ENCODE measurements around the gene TLE2. TPM values are rescaled to one million over a fixed set of nuclear protein-coding genes. Genes with fewer than 3 reads are reported as not detected.
A peak's percentile ranks its signal among the peaks of the same experiment; 100 is the strongest.

The TLE2 gene
- total RNA-seq, 4 donors from 2014 or later = 87.5 to 184 (median 122) TPM

DNA sequence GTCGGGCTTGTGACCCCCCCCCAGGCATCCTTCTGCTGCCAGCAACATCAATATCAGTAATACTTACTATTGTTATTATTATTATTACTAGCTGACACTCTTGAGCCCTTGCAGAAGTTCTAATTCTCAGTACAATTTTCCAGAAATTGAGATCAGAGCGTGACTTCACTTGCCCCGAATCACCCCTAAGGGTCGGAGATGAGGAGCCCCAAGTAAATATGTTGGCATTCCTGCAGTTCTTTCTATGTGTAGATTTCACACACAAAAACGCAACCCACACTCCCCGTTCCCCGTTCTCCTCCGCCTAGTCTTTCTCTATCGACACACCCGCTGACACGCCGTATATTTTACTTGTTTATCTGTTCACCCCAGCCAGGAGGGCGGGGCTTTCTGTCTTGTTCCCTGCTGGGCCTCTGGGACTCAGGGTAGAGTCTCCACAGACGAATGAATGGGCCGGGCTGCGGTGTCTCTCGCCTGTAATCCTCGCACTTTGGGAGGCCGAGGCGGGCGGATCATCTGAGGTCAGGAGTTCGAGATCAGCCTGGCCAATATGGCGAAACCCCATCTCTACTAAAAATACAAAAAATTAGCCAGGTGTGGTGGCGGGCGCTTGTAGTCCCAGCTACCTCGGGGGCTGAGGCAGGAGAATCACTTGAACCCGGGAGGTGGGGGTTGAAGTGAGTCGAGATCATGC lies 18.6 kb upstream of the TLE2 start:
- Histone ChIP-seq H3K36me3 (no peaks in the 10 kb centered on the region), H3K4me1 (peaks cover 0 to 36% (median 11%) of the 10 kb centered on the region in 4 donors), H3K4me3 (peak overlapping the region; percentile 32 to 56 (median 50)), H3K27me3 (no peaks in the 10 kb centered on the region), H3K9me3 (no peaks in the 10 kb centered on the region), H3K27ac (peak overlapping the region; percentile 82 to 96 (median 91))
- DNase-seq (ENCODE audit: low spot score in 2 of 2) = peak; percentile 93
- TF ChIP-seq POLR2A (IDR thresholded peaks at IDR 0.05) = peak in 1 of 2 donors; percentile 23
- TF ChIP-seq, protein P1, sequence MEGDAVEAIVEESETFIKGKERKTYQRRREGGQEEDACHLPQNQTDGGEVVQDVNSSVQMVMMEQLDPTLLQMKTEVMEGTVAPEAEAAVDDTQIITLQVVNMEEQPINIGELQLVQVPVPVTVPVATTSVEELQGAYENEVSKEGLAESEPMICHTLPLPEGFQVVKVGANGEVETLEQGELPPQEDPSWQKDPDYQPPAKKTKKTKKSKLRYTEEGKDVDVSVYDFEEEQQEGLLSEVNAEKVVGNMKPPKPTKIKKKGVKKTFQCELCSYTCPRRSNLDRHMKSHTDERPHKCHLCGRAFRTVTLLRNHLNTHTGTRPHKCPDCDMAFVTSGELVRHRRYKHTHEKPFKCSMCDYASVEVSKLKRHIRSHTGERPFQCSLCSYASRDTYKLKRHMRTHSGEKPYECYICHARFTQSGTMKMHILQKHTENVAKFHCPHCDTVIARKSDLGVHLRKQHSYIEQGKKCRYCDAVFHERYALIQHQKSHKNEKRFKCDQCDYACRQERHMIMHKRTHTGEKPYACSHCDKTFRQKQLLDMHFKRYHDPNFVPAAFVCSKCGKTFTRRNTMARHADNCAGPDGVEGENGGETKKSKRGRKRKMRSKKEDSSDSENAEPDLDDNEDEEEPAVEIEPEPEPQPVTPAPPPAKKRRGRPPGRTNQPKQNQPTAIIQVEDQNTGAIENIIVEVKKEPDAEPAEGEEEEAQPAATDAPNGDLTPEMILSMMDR (IDR thresholded peaks at IDR 0.05) = peak in 1 of 5 experiments; percentile 15
- peak in 1 of 2 donors; percentile 85 for TF ChIP-seq EP300 (IDR thresholded peaks at IDR 0.05)
- 12 to 15% methylated on average over 28 of the region's 28 CpGs for WGBS, 2 donors

DNA sequence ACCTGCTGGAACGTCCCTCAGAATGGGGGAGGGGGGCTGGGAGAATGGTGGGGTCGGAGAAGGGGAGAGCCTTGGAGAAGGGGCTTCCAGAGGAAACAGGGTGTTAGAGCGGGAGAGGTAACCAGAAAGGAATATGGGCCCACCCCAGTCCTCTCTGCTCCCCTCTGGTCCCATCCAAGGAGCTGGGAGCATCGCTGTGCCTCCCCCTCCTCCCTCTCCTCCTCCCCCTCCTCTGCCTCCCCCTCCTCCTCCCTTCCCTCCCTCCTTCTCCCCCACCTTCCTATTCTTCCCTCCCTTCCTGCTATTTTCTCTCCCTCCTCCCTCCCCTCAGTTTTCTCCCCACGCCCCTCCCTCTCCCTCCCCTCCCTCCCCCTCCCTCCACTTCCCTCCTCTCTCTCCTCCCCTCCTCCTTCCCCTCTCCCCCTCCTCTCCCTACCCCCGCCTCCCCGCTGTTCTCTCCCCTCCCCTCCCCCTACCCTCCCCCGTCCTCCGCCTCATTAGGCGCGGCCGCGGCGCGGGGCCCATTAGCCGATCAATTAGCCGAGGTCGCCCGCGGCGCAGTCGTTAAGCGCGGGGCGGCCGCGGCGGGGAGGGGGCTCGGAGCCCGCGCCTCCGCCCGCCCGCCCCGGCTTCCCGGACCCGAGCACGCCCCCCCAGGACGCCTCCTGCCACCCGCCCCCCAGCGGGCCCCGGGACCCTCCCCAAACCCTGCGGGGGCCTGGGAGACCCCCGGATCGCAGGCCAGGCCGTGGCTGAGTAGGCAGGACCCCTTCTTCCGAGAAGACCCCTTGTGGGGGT lies 17.8 kb upstream of the TLE2 start:
- WGBS, 2 donors = 8 to 19% methylated on average over 7 to 12 of the region's 47 CpGs
- peak overlapping the region; percentile 82 to 96 (median 91) for H3K27ac ChIP-seq

DNA sequence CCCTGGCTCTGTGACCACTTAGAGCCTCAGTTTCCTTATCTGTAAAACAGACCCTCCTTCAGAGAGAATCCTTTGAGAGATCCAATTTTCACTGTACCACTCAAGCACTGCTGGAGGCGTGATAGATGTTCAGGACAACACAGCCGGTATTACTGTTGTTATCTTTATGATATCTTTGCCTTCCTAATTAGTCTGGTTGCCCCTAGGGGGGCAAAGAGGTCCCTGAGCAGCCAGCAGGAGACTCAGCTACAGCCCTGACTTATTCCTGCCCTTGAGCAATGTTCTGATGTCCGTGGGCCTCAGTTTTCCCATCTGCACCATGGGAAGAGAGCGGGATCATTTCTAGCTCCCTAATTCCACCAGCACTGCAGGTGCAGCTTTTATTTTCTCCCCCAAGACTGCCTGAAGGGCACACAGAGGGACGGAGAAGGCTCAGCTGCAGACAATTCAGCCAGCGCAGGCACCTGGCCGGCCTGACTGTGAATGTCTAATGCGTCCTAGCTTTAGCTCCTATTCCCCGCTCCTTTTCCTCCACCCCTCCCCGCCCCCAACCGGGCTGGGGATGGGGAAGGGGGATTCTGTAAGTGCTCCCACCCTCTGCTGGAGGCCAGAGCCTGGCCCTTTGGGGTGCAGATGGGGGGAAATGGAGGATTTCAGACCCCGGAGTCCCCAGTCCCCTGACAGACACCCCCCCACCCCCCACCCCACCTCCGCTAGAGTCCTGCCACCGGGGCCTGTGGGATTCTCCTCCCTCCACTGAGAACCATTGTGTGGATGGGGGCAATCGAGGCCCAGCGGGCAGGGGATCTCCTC lies 17.0 kb upstream of the TLE2 start:
- 46 to 48% methylated on average over 16 of the region's 16 CpGs for WGBS, 2 donors
- H3K27ac ChIP-seq = peak overlapping the region; percentile 66 to 92 (median 82)
- no peaks in the 10 kb centered on the region for H3K27me3 ChIP-seq
- no peak for TF ChIP-seq POLR2A (IDR thresholded peaks at IDR 0.05)
- no peaks in the 10 kb centered on the region for H3K36me3 ChIP-seq
- H3K9me3 ChIP-seq = no peaks in the 10 kb centered on the region
- H3K4me3 ChIP-seq = no peak overlapping the region
- no peak for DNase-seq (ENCODE audit: low spot score in 2 of 2)
- peaks cover 0 to 44% (median 15%) of the 10 kb centered on the region in 4 donors for H3K4me1 ChIP-seq

More for the DNA sequence above, 17.8 kb upstream of the TLE2 start:
- peak in 1 of 2 donors; percentile 39 for DNase-seq (ENCODE audit: low spot score in 2 of 2)
- Histone ChIP-seq H3K9me3 (no peaks in the 10 kb centered on the region), H3K4me3 (peak overlapping the region; percentile 32 to 56 (median 50)), H3K27me3 (no peaks in the 10 kb centered on the region), H3K36me3 (no peaks in the 10 kb centered on the region), H3K4me1 (peaks cover 0 to 43% (median 13%) of the 10 kb centered on the region in 4 donors)
- TF ChIP-seq, protein P1 (IDR thresholded peaks at IDR 0.05) = no peak
- no peak for TF ChIP-seq POLR2A (IDR thresholded peaks at IDR 0.05)
- no peak for TF ChIP-seq EP300 (IDR thresholded peaks at IDR 0.05)

GRCh38 chr19:3045191-3045590 lies 16.1 kb upstream of the TLE2 start:
- Histone ChIP-seq H3K4me1 (peaks cover 0 to 39% (median 15%) of the 10 kb centered on the region in 4 donors), H3K27me3 (no peaks in the 10 kb centered on the region), H3K9me3 (no peaks in the 10 kb centered on the region), H3K4me3 (no peak overlapping the region), H3K36me3 (no peaks in the 10 kb centered on the region), H3K27ac (peak overlapping the region in 2 of 4 donors; percentile 33 to 36)
- 83 to 85% methylated on average over 6 of the region's 6 CpGs for WGBS, 2 donors
- TF ChIP-seq, protein P1 (IDR thresholded peaks at IDR 0.05) = no peak
- TF ChIP-seq POLR2A (IDR thresholded peaks at IDR 0.05) (no peak), EP300 (IDR thresholded peaks at IDR 0.05) (no peak)
- DNase-seq (ENCODE audit: low spot score in 2 of 2) = no peak

- no peaks in the 10 kb centered on the region for H3K27me3 ChIP-seq
- peak overlapping the region in 3 of 4 donors; percentile 41 to 70 (median 66) for H3K27ac ChIP-seq
- H3K9me3 ChIP-seq = no peaks in the 10 kb centered on the region
- TF ChIP-seq EP300 (IDR thresholded peaks at IDR 0.05) (no peak), POLR2A (IDR thresholded peaks at IDR 0.05) (no peak)
- TF ChIP-seq, protein P1 (IDR thresholded peaks at IDR 0.05) = no peak
- H3K4me1 ChIP-seq = peaks cover 0 to 34% (median 9%) of the 10 kb centered on the region in 4 donors
- DNase-seq (ENCODE audit: low spot score in 2 of 2) = no peak
- H3K36me3 ChIP-seq = no peaks in the 10 kb centered on the region
- WGBS, 2 donors = 36% methylated on average over 15 of the region's 15 CpGs
- H3K4me3 ChIP-seq = peak overlapping the region in 2 of 4 donors; percentile 7 to 34
Measured at GRCh38 chr19:3042621-3043267, 13.7 kb upstream of the TLE2 start.
